ENCODE data around the gene KRAS. TPM values are rescaled to one million over a fixed set of nuclear protein-coding genes. Genes with fewer than 3 reads are reported as not detected.

KRAS gene
- total RNA-seq, 1 experiment from 2014 or later: 47.5 TPM

- H2AK5ac ChIP-seq (ENCODE audit: insufficient read length, low read length): no peak overlapping the region
- no peak overlapping the region for H3K27ac ChIP-seq (ENCODE audit: insufficient read length, low read depth, low read length)
- H3K9me3 ChIP-seq (ENCODE audit: control insufficient read depth, low read depth, low read length): no peaks in the 10 kb centered on the region
- H3K4me1 Mint-ChIP-seq: peaks cover 23 to 35% of the 10 kb centered on the region in 2 experiments
- H3K23me2 ChIP-seq (ENCODE audit: insufficient read length, low read depth, low read length, poor library complexity, severe bottlenecking): peaks cover 4% of the 10 kb centered on the region
- H3K56ac ChIP-seq (ENCODE audit: insufficient read length, low read depth, low read length): no peak overlapping the region
- no peak overlapping the region for H3K23ac ChIP-seq (ENCODE audit: insufficient read length, low read depth, low read length)
- no peak overlapping the region for H2BK5ac ChIP-seq (ENCODE audit: insufficient read length, low read length)
- H4K5ac ChIP-seq (ENCODE audit: insufficient read length, low read depth, low read length): no peak overlapping the region
- peaks cover 0 to 31% (median 20%) of the 10 kb centered on the region in 3 experiments; a peak in 4 of 7 replicates for H3K36me3 Mint-ChIP-seq (ENCODE audit: insufficient read depth in 1 of 3, low read depth in 3 of 3)
- no peak overlapping the region for H3T11ph ChIP-seq (ENCODE audit: low read length)
- no peak overlapping the region for H3K18ac ChIP-seq (ENCODE audit: insufficient read length, low read depth, low read length)
- H2BK15ac ChIP-seq (ENCODE audit: low read depth, low read length): no peak overlapping the region
- no peaks in the 10 kb centered on the region for H3K9me3 Mint-ChIP-seq
- no peak overlapping the region for H3K9ac ChIP-seq (ENCODE audit: extremely low read depth, insufficient read length, low read length)
- no peak overlapping the region for H3K4ac ChIP-seq (ENCODE audit: low read depth, low read length)
- no peak for DNase-seq
- no peak for TF ChIP-seq CTCF (conservative IDR thresholded peaks at IDR 0.05)
- H3K27me3 ChIP-seq (ENCODE audit: insufficient read depth, low read length): no peaks in the 10 kb centered on the region
- H2BK12ac ChIP-seq (ENCODE audit: insufficient read length, low read depth, low read length): no peak overlapping the region
- H3K79me1 ChIP-seq (ENCODE audit: insufficient read depth, low read depth, low read length, poor library complexity, severe bottlenecking): peaks cover 3% of the 10 kb centered on the region
- peak overlapping the region; percentile 88 to 97; a peak in 4 of 5 replicates for H3K4me3 Mint-ChIP-seq
- H3K27me3 Mint-ChIP-seq (ENCODE audit: low read depth): peaks cover 19% of the 10 kb centered on the region
- no peak overlapping the region for H2BK20ac ChIP-seq (ENCODE audit: low read depth, low read length, poor library complexity, severe bottlenecking)
- H3K4me1 ChIP-seq (ENCODE audit: insufficient read depth, low read length): peaks cover 4% of the 10 kb centered on the region; the same call in 1 of the 2 replicates
- peak overlapping the region in 1 of 3 experiments; percentile 66; a peak in 1 of 7 replicates for H3K27ac Mint-ChIP-seq
- no peaks in the 10 kb centered on the region for H4K20me1 ChIP-seq (ENCODE audit: control insufficient read depth, insufficient read depth, insufficient read length)
- no peak overlapping the region for H4K8ac ChIP-seq (replicated peaks; ENCODE audit: insufficient read length, low read depth, low read length)
- H2BK120ac ChIP-seq (ENCODE audit: low read depth, low read length, poor library complexity, severe bottlenecking): no peak overlapping the region
- H2AFZ ChIP-seq (ENCODE audit: low read length): no peak overlapping the region
- no peak overlapping the region for H3K4me2 ChIP-seq (ENCODE audit: insufficient read depth, insufficient read length, low read length)
- H3K79me2 ChIP-seq (ENCODE audit: insufficient read depth, low read length): peaks cover 10% of the 10 kb centered on the region; the same call in 1 of the 2 replicates
- WGBS (ENCODE audit: extremely low coverage, insufficient read length, low lambda C conversion rate): no CpG with 5 or more reads among the region's 1 CpG
- H4K91ac ChIP-seq (ENCODE audit: insufficient read length, low read depth, low read length): no peak overlapping the region
- H3K14ac ChIP-seq (ENCODE audit: insufficient read depth, low read length): no peak overlapping the region
Measured at GRCh38 chr12:25248732-25249131, 2.0 kb downstream of the KRAS start.
